Measurements from ENCODE around the gene HPD. TPM values are rescaled to one million over a fixed set of nuclear protein-coding genes. Genes with fewer than 3 reads are reported as not detected.

HPD gene
- total RNA-seq, 1 experiment from 2014 or later: 0.51 TPM

GRCh38 chr12:121809712-121810116, 48.9 kb downstream of the HPD start:
- Histone ChIP-seq H3K4me3 (ENCODE audit: low read depth in 2 of 2, low read length in 2 of 2) (no peak overlapping the region), H3K27ac (ENCODE audit: low read length) (no peak overlapping the region), H3K4me1 (ENCODE audit: control insufficient read depth, insufficient read depth, low read length) (peaks cover 32% of the 10 kb centered on the region), H3K27me3 (ENCODE audit: control insufficient read depth, insufficient read depth, low read length) (no peaks in the 10 kb centered on the region), H3K36me3 (ENCODE audit: control insufficient read depth, insufficient read depth, low read length) (peaks cover 8% of the 10 kb centered on the region), H3K9me3 (ENCODE audit: control insufficient read depth, insufficient read depth, low read depth, low read length) (no peaks in the 10 kb centered on the region)
- ATAC-seq (no peak), DNase-seq (ENCODE audit: low read depth, low spot score) (no peak)
- ChIA-PET POLR2A (no interaction called here), CTCF (interaction anchor here (0.7 to 1.0 kb wide), 2 partner anchors 14 to 78 kb away, joined by 3 to 4 read pairs; no protein-coding TSS in a partner anchor)
- intact Hi-C loops (cut with micrococcal nuclease; ENCODE audit: unreplicated experiment): no loop called here
- BruUV-seq (replicated peaks): no TSS peak
- TF ChIP-seq CTCF (IDR thresholded peaks at IDR 0.05) (no peak), SIN3A (IDR thresholded peaks at IDR 0.05; ENCODE audit: borderline replicate concordance, insufficient read depth, low read depth, low read length) (no peak), REST (IDR thresholded peaks at IDR 0.05; ENCODE audit: insufficient read depth in 1 of 2, low read depth in 2 of 2, low read length in 1 of 2) (no peak), POLR2AphosphoS5 (IDR thresholded peaks at IDR 0.05; ENCODE audit: low read depth, low read length) (no peak), TCF7L2 (IDR thresholded peaks at IDR 0.05; ENCODE audit: low read depth, low read length) (no peak)
- in situ Hi-C loops (cut with HindIII; ENCODE audit: low pct_unique_long_range_greater_than_20kb, low sequenced_read_pairs): no loop called here

GRCh38 chr12:121808623-121809022, 50.0 kb downstream of the HPD start:
- H3K36me3 ChIP-seq (ENCODE audit: control insufficient read depth, insufficient read depth, low read length): peaks cover 8% of the 10 kb centered on the region
- H3K9me3 ChIP-seq (ENCODE audit: control insufficient read depth, insufficient read depth, low read depth, low read length): no peaks in the 10 kb centered on the region
- intact Hi-C loops (cut with micrococcal nuclease; ENCODE audit: unreplicated experiment) (no loop called here), in situ Hi-C loops (cut with HindIII; ENCODE audit: low pct_unique_long_range_greater_than_20kb, low sequenced_read_pairs) (no loop called here)
- ChIA-PET POLR2A (no interaction called here), CTCF (interaction anchor here (1.0 kb wide), 2 partner anchors 12 to 13 kb away, joined by 3 to 10 read pairs; no protein-coding TSS in a partner anchor)
- H3K4me3 ChIP-seq (ENCODE audit: low read depth in 2 of 2, low read length in 2 of 2): no peak overlapping the region
- H3K27ac ChIP-seq (ENCODE audit: low read length): no peak overlapping the region
- no peaks in the 10 kb centered on the region for H3K27me3 ChIP-seq (ENCODE audit: control insufficient read depth, insufficient read depth, low read length)
- BruUV-seq (replicated peaks): no TSS peak
- H3K4me1 ChIP-seq (ENCODE audit: control insufficient read depth, insufficient read depth, low read length): peaks cover 31% of the 10 kb centered on the region
- TF ChIP-seq SIN3A (IDR thresholded peaks at IDR 0.05; ENCODE audit: borderline replicate concordance, insufficient read depth, low read depth, low read length): no peak
- no peak for TF ChIP-seq REST (IDR thresholded peaks at IDR 0.05; ENCODE audit: insufficient read depth in 1 of 2, low read depth in 2 of 2, low read length in 1 of 2)
- TF ChIP-seq POLR2AphosphoS5 (IDR thresholded peaks at IDR 0.05; ENCODE audit: low read depth, low read length): no peak
- TF ChIP-seq CTCF (IDR thresholded peaks at IDR 0.05): no peak
- TF ChIP-seq TCF7L2 (IDR thresholded peaks at IDR 0.05; ENCODE audit: low read depth, low read length): no peak
- no peak for DNase-seq (ENCODE audit: low read depth, low spot score)
- no peak for ATAC-seq

Measured in Panc1 (cell line).